ENCODE measurements around the gene CIAO2A. TPM values are rescaled to one million over a fixed set of nuclear protein-coding genes. Genes with fewer than 3 reads are reported as not detected.

CIAO2A gene
- total and polyA plus RNA-seq, 2 donors (not counting 3 experiments of a cell fraction or from before 2014, with no cell fraction given): 37.1 to 55.3 TPM

- intact Hi-C loops (cut with micrococcal nuclease) (no loop called here), dilution Hi-C loops (cut with MboI; ENCODE audit: extremely low pct_ligation_motif_present, low sequenced_read_pairs) (no loop called here)
- H3K4me2 ChIP-seq (ENCODE audit: insufficient read depth, low read length): no peak overlapping the region
- H2AFZ ChIP-seq (ENCODE audit: low read depth, low read length): no peak overlapping the region
- peaks cover 41% of the 10 kb centered on the region for H3K79me2 ChIP-seq (ENCODE audit: control insufficient read depth, insufficient read depth, low read length)
- TF ChIP-seq POLR2A (IDR thresholded peaks at IDR 0.05; ENCODE audit: low read depth, low read length) (no peak), POLR2AphosphoS5 (IDR thresholded peaks at IDR 0.05; ENCODE audit: insufficient read depth, low read depth, low read length) (no peak), MYC (IDR thresholded peaks at IDR 0.05; ENCODE audit: low read depth, low read length) (no peak), EZH2 (IDR thresholded peaks at IDR 0.05; ENCODE audit: borderline replicate concordance, low read depth, low read length, severe bottlenecking) (no peak), JUN (IDR thresholded peaks at IDR 0.05; ENCODE audit: borderline replicate concordance, insufficient read depth, insufficient read length, low read depth) (no peak), MAX (IDR thresholded peaks at IDR 0.05; ENCODE audit: insufficient read depth, insufficient read length) (no peak), FOS (IDR thresholded peaks at IDR 0.05; ENCODE audit: borderline replicate concordance, insufficient read depth, low read length) (no peak), GATA2 (IDR thresholded peaks at IDR 0.05; ENCODE audit: insufficient read depth, insufficient read length, low read depth, low read length) (no peak), CTCF (IDR thresholded peaks at IDR 0.05; ENCODE audit: extremely low read depth in 1 of 2, insufficient read depth in 1 of 2, low read depth in 1 of 2, low read length in 2 of 2) (no peak)
- FAIRE-seq: no peak
- no peaks in the 10 kb centered on the region for H3K27me3 ChIP-seq (ENCODE audit: control insufficient read depth in 2 of 2, insufficient read depth in 2 of 2, low read length in 2 of 2)
- DNase-seq (ENCODE audit: low read depth, low spot score): no peak
- BruUV-seq (replicated peaks): no TSS peak
- no peaks in the 10 kb centered on the region for H3K9me3 ChIP-seq (replicated peaks; ENCODE audit: control insufficient read depth, insufficient read depth, low read length)
- H3K36me3 ChIP-seq (ENCODE audit: control insufficient read depth in 2 of 2, extremely low read depth in 1 of 2, insufficient read depth in 2 of 2, low read length in 2 of 2): peaks cover 9 to 30% of the 10 kb centered on the region in 2 experiments
- H3K4me3 ChIP-seq (replicated peaks in 1 of 3; ENCODE audit: insufficient read depth in 1 of 3, low read depth in 1 of 3, low read length in 3 of 3): no peak overlapping the region
- H3K4me1 ChIP-seq (ENCODE audit: control insufficient read depth, extremely low read depth, insufficient read depth, low read length): peaks cover 15% of the 10 kb centered on the region
- peaks cover 2% of the 10 kb centered on the region for H4K20me1 ChIP-seq (replicated peaks; ENCODE audit: control insufficient read depth, extremely low read depth, insufficient read depth, low read length)
- POLR2A ChIA-PET: no interaction called here
- CTCF ChIA-PET: interaction anchor here (1.6 to 1.9 kb wide), 2 partner anchors 19 to 41 kb away, joined by 4 to 8 read pairs; partner anchors contain the start of gene CIAO2A
- no peak overlapping the region for H3K27ac ChIP-seq (ENCODE audit: insufficient read depth, low read depth, low read length)
- H3K9ac ChIP-seq (replicated peaks; ENCODE audit: extremely low read depth, insufficient read depth, low read length): no peak overlapping the region
- peaks cover 3% of the 10 kb centered on the region for H3K9me1 ChIP-seq (replicated peaks; ENCODE audit: control insufficient read depth, extremely low read depth, insufficient read depth, low read length)
Measured at GRCh38 chr15:64112073-64112772, 18.6 kb upstream of the CIAO2A start.
